Measurements from ENCODE around the gene BRI3BP.
A peak's percentile ranks its signal among the peaks of the same experiment; 100 is the strongest.
"Not testable (repeated sequence)": the region's sequence is repeated elsewhere in the genome, so short reads cannot be mapped to it uniquely, and the experiment has no call there.

BRI3BP gene

GRCh38 chr12:125024949-125025563 is 31.6 kb downstream of the BRI3BP start:
- DNase-seq = no peak

GRCh38 chr12:125025606-125026235 is 32.3 kb downstream of the BRI3BP start:
- no peak for DNase-seq

DNA sequence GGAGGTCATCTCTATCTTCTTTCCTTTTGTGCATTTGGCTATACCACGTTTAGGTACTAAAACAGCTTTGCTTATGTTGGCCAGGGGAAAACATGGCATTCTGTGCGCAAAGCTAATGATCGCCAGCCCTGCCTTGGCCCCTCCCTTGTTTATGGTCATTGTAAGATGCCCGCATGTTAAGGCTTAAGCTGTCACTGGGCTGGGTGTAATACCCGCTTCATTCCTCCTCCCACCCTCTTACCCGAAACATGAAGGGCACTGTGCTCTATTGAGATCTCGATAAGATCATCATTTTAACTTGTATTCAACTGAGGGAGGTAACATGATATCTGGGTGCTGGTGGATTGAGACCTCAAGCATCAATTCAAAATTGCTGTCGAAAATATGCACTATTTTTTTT is 34.7 kb downstream of the BRI3BP start:
- DNase-seq = no peak

DNA sequence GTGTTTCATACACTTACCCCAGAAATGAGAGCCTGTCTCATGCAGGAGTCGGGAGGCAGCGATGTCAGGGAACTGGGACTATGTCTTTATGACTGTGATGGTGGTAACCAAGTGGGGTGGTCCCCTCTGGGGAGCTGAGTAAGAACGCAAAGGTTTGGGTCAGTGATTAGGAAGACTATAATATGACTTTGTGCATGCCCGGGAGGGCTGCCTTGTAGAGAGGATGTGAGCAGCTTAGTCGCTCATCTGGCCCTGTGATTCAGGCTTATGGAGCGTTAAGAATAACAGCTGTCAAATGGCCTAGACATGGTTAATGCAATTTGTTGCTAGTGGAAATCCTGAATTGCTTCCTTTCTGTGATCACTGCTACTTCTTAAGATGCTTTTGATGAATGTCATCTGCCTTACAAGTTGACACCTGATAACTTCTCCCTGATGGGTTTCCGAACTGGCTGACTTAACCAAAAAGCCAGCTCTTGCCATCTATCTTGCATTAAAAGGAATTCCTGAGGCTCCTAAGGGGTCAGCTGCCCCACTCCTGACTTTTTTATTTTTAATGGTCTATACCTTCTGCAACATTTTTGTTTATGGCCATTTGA is 36.4 kb downstream of the BRI3BP start:
- DNase-seq = no peak

- DNase-seq = not testable (repeated sequence)
Observed at GRCh38 chr12:125031471-125031870, 38.0 kb downstream of the BRI3BP start.

DNA sequence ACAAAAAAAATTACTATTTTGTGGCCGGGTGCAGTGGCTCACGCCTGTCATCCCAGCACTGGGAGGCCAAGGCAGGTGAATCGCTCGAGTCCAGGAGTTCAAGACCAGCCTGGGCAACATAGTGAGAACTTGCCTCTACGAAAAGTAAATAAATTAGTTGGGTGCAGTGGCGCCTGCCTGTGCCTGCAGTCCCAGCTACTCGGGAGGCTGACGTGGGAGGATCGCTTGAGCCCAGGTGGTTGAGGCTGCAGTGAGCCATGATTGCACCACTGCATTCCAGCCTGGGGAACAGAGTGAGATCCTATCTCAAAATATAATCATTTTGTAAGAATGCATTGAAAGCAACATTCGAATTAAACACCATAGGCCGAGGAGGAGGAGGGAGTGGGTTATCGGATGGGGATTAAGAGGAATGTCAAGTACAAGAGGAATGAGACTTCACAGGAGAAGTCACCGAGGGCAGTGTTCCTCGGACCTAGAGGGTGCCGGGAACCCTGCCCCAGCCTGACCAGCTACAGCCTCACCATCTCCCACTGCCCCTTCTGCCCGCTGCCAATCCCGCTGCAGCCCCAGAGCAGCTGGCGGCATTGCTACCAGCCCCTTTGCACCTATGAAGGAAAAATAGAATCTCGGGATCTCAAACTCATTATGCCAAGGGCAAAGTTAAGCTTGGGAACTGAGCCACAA is 39.2 kb downstream of the BRI3BP start:
- no peak for DNase-seq

DNA sequence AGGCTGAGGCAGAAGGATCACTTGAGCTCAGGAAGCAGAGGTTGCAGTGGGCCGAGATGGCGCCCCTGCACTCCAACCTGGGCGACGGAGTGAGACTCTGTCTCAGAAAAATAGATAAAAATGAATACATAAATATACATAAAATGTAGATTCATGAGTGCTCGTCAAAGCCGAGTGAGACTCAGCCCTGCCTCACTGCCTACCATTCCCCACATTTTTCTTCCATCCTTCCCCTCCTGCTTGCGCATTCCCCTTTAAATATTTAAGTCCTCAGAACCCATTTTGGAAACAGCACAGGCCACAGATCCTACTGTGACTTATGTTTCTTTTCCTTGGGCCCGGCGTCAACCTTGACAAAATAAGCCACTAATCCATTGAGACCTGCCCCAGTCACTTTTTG is 39.8 kb downstream of the BRI3BP start:
- no peak for DNase-seq

GRCh38 chr12:125038976-125039625 is 45.7 kb downstream of the BRI3BP start:
- DNase-seq = no peak

DNA sequence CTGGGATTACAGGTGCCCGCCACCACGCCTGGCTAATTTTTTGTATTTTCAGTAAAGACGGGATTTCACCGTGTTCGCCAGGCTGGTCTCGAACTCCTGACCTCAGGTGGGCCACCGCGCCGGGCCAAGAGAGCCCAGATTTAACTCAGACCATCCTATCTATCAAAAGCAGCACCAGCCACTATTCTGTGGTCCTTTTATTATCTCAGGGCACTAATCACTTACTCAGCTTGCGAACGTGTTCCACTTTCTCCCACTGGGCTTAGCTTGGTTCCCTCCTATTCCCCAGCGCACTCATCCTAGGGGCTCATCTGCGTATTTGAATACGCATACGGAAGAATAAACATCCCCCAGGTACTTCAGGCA is 55.6 kb downstream of the BRI3BP start:
- DNase-seq = no peak

DNA sequence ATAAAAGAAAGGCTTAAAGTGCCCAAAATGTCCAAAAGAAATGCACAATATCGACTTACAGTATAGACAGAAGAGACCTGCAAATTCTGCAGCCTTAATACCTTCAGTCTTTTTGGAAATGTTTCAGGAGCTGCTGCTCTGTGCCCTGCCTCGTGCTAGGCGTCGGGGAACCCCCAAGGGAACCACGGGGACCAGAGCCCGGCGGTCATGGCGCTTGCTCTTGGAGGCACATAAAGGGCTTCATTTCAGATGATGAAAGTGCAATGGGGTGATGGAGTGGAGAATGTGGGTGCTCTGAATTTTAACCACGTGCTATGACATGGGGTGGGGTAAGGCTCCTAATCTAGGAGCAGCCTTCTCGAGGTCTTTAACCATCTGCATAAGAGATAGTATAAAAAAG is 57.0 kb downstream of the BRI3BP start:
- DNase-seq = no peak

GRCh38 chr12:125050868-125051267 is 57.4 kb downstream of the BRI3BP start:
- DNase-seq = no peak

DNA sequence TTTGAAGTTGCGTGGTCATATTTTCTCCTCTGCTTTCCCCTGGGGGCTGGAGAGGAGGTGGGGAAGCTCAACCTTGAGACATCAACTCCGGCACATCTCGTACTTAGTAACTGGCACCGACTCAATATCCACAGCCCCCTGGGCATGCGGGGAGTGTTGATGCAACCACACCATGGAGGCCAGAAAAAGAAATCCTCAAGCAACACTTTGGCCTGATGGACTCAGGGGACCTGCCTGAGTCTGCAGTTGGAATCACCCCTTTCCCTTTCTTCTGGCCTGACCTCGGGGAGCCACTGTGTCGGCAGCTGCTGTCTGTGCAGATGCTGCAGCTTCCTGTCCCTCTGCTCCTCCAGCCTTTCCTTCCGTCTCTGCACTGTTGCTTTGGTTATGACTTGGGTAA is 60.4 kb downstream of the BRI3BP start:
- no peak for DNase-seq

GRCh38 chr12:125055591-125055990 is 62.1 kb downstream of the BRI3BP start:
- no peak for DNase-seq

DNA sequence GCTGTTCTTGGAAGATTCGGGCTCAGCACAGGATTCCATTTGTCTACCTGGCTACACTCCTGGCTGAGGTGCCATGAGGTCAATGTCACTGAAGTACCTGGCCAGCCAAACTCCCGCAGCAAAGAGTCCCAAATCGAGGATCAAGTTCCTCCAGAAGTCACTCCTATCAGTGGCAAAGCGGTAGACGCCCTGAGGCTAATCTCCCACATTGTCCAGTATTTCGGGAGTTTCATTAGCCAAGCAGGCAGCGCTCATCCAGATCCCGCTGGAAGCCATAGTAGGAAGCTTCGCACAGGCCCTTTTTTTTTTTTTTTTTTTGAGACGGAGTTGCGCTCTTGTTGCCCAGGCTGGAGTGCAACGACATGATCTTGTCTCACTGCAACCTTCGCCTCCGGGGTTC is 62.9 kb downstream of the BRI3BP start:
- DNase-seq = no peak

- DNase-seq = no peak
Observed at GRCh38 chr12:125057708-125058107, 64.3 kb downstream of the BRI3BP start.

- no peak for DNase-seq
Observed at GRCh38 chr12:125061229-125061628, 67.8 kb downstream of the BRI3BP start.

GRCh38 chr12:125063522-125063921 is 70.1 kb downstream of the BRI3BP start:
- not testable (repeated sequence) for DNase-seq

GRCh38 chr12:125064492-125064891 is 71.0 kb downstream of the BRI3BP start:
- DNase-seq = no peak

DNA sequence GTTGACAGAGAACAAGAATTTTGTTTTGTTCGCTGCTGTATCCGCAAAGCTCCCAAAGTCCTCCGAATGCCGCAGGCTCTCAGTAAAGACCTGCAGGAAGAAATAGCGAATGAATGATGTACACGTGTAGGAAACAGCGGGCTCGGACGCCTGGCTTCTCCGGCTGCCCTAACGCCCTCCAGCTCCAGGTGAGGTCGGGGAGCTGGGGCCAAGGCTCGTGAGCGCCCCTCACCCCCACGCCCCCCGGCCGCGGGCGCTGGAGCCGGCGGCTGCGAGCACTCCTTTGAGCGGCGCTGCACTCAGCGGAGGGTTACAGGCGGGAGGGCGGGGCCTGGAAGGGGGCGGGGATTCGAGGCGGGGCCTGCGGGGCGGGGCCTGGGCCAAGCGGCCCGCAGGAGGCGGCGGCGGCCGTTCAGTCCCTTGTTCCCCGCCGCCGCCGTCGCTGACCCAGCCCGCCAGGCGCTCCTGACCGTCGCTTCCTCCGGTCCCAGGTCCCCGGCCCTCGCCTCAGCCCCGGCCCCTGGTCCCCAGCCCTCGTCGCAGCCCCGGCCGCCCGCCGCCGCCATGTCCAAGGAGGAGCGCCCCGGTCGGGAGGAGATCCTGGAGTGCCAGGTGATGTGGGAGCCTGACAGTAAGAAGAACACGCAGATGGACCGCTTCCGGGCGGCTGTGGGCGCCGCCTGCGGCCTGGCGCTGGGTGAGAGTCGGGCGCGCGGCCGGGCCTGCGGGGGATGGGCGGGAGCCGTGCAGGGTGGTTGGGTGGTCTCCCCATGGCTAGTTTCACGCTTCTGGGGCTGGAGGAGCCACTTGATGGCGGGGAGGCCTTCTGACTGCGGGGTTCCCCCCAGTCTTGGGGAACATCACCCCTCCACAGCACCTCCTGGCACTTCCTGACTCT is 71.8 kb downstream of the BRI3BP start, which contains the start of gene AACS:
TSS of gene AACS (plus strand) at position 415 of the 898 bp plus-strand sequence. CDS start at position 565, 150 bp downstream.
- DNase-seq = peak; percentile 76

GRCh38 chr12:125065919-125066570 is 72.6 kb downstream of the BRI3BP start:
- DNase-seq = no peak

DNA sequence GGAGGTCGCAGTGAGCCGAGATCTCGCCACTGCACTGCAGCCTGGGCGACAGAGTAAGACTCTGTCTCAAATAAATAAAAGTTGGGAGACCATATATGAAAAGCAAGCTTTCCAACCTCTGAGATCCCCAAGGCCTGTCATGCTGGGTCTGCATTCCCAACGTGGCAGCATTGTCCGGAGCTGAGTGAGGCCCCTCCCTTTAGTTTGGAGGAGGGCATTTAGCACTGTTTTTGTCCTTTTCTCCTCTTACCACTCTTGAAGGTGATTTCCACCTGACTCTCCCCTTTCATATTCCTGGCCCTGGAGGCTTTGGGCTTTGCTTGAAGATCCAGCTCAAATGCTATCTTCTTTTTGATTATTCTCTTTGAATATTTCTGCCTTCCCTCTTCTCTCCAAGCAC is 74.9 kb downstream of the BRI3BP start:
- no peak for DNase-seq

DNA sequence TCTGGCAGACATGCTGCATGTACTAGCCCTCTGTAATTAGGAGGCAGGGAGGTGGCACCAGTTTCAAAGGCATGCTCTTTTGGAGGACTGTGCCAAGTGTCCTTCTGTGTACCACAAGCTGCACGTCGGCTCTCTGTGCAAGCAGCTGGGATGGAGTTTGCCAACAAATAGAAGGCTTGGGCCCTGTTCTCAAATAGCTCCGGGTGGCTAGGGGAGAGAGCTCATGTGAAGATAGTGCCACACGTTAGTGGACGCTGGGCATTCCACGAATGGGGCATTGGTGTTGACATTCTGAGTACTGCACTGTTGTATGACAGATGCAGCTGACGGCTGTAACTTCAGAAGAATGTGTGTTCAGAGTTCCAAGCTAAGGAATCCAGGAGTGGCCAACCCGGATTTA is 76.2 kb downstream of the BRI3BP start:
- no peak for DNase-seq

All from NCI-H774 (cell line).